WERI-Rb-1 (cell line): ENCODE data around the gene ARHGAP19.

Source experiments
- DNase-seq: peaks from one replicate; pipeline ENCODE4 v3.0.0-alpha.2; 2020
- H3K27ac ChIP-seq: fragments of 250-450 bp; sonication (Bioruptor Pico); 2 replicates; pipeline ENCODE4 v1.5.1; 2020; ENCODE audit warnings: mild to moderate bottlenecking, moderate library complexity
- H3K27me3 ChIP-seq: fragments of 250-450 bp; sonication (Bioruptor Pico); 2 replicates; pipeline ENCODE4 v1.5.1; 2021; ENCODE audit warnings: mild to moderate bottlenecking, low read depth, moderate library complexity; ENCODE audit not compliant: insufficient read depth, severe bottlenecking
- H3K36me3 ChIP-seq: fragments of 250-450 bp; sonication (Bioruptor Pico); 2 replicates; pipeline ENCODE4 v1.5.1; 2020; ENCODE audit warnings: mild to moderate bottlenecking, moderate library complexity
- H3K4me3 ChIP-seq: 2 replicates; pipeline ENCODE4 v1.5.1; 2011; ENCODE audit warnings: low read depth, mild to moderate bottlenecking, control low read depth, low read length
- H3K9me3 ChIP-seq: fragments of 250-450 bp; sonication (Bioruptor Pico); 2 replicates; pipeline ENCODE4 v1.5.1; 2021; ENCODE audit warnings: mild to moderate bottlenecking, moderate library complexity; ENCODE audit not compliant: severe bottlenecking
- CTCF ChIP-seq: IDR thresholded peaks from 2 replicates; pipeline ENCODE4 v1.5.1; 2011; ENCODE audit warnings: low read depth, mild to moderate bottlenecking, control low read depth, inconsistent platforms, low read length

ARHGAP19 gene

GRCh38 chr10:97336006-97336405 lies 43.6 kb upstream of the ARHGAP19 start:
- no peak for TF ChIP-seq CTCF
- H3K4me3 ChIP-seq, result no peak overlapping the region
- no peaks in the 10 kb centered on the region for H3K27me3 ChIP-seq
- peaks cover 4% of the 10 kb centered on the region; the same call in 1 of the 2 replicates for H3K36me3 ChIP-seq
- DNase-seq, result no peak
- no peak overlapping the region for H3K27ac ChIP-seq
- H3K9me3 ChIP-seq, result no peaks in the 10 kb centered on the region

- no peaks in the 10 kb centered on the region for H3K27me3 ChIP-seq
- peak overlapping the region; percentile 49 for H3K4me3 ChIP-seq
- DNase-seq, result no peak
- no peaks in the 10 kb centered on the region for H3K9me3 ChIP-seq
- H3K36me3 ChIP-seq, result peaks cover 4% of the 10 kb centered on the region; the same call in 1 of the 2 replicates
- peak overlapping the region; percentile 100 for H3K27ac ChIP-seq
- no peak for TF ChIP-seq CTCF
These were observed 42.8 kb upstream of the ARHGAP19 start for GRCh38 chr10:97335188-97335619.

GRCh38 chr10:97334370-97335175 lies 42.1 kb upstream of the ARHGAP19 start, which contains the start of gene FRAT2:
Gene FRAT2 (minus strand): TSS chr10:97334729. CDS start chr10:97334572, 157 bp downstream.
- no peaks in the 10 kb centered on the region for H3K9me3 ChIP-seq
- no peak for TF ChIP-seq CTCF
- no peaks in the 10 kb centered on the region for H3K27me3 ChIP-seq
- DNase-seq, result peak; percentile 91
- H3K4me3 ChIP-seq, result peak within 1 kb of the TSS; percentile 49
- peaks cover 4% of the 10 kb centered on the region; the same call in 1 of the 2 replicates for H3K36me3 ChIP-seq
- peak within 1 kb of the TSS; percentile 100 for H3K27ac ChIP-seq

- Histone ChIP-seq H3K9me3 (no peaks in the 10 kb centered on the region), H3K36me3 (peaks cover 4% of the 10 kb centered on the region), H3K27ac (peak overlapping the region; percentile 47), H3K27me3 (no peaks in the 10 kb centered on the region), H3K4me3 (peak overlapping the region; percentile 49)
- no peak for TF ChIP-seq CTCF
- no peak for DNase-seq
These were observed 41.3 kb upstream of the ARHGAP19 start for GRCh38 chr10:97333601-97334369.

GRCh38 chr10:97333351-97333600 lies 40.8 kb upstream of the ARHGAP19 start:
- H3K9me3 ChIP-seq, result no peaks in the 10 kb centered on the region
- H3K27ac ChIP-seq, result no peak overlapping the region
- peaks cover 4% of the 10 kb centered on the region for H3K36me3 ChIP-seq
- TF ChIP-seq CTCF, result peak; percentile 26; the same call in 1 of the 2 replicates
- H3K27me3 ChIP-seq, result no peaks in the 10 kb centered on the region
- DNase-seq, result peak; percentile 39
- H3K4me3 ChIP-seq, result peak overlapping the region; percentile 49
